D721Med (cell line): ENCODE data around the gene CYP27A1.

Experiments
- DNase-seq: peaks from one replicate; pipeline ENCODE4 v3.0.0; 2011; ENCODE audit warnings: low spot score; ENCODE audit not compliant: insufficient read length
- FAIRE-seq: peaks from 2 replicates; lab custom pipeline; 2011; peaks lifted over from hg19 to GRCh38; lab: Jason Lieb, UNC
- CTCF ChIP-seq: IDR thresholded peaks from 2 replicates; pipeline ENCODE4 v1.5.1; 2012; ENCODE audit warnings: mild to moderate bottlenecking, control low read depth; ENCODE audit not compliant: insufficient read depth; ENCODE audit errors: missing control alignments

Gene CYP27A1

GRCh38 chr2:218858138-218858445, 76.1 kb downstream of the CYP27A1 start:
- DNase-seq (no peak), FAIRE-seq (no peak)
- no peak for TF ChIP-seq CTCF

GRCh38 chr2:218858671-218859555, 77.0 kb downstream of the CYP27A1 start:
- TF ChIP-seq CTCF = no peak
- FAIRE-seq = no peak

GRCh38 chr2:218859556-218859987, 77.6 kb downstream of the CYP27A1 start, which contains the start of gene WNT6:
Gene WNT6 (plus strand): TSS chr2:218859805. CDS start chr2:218860038, 233 bp downstream.
- TF ChIP-seq CTCF = no peak
- DNase-seq (no peak), FAIRE-seq (no peak)

More at GRCh38 chr2:218858671-218859555, 77.0 kb downstream of the CYP27A1 start:
- no peak for DNase-seq

GRCh38 chr2:218859988-218860831, 78.3 kb downstream of the CYP27A1 start:
- no peak for TF ChIP-seq CTCF
- FAIRE-seq (no peak), DNase-seq (no peak)

- TF ChIP-seq CTCF = no peak
- peak; percentile 90 for FAIRE-seq
- peak; percentile 79 for DNase-seq
Measured at GRCh38 chr2:218860950-218861381, 79.0 kb downstream of the CYP27A1 start.

GRCh38 chr2:218861645-218862318, 79.8 kb downstream of the CYP27A1 start:
- no peak for TF ChIP-seq CTCF
- DNase-seq = no peak
- FAIRE-seq = no peak
